ENCODE data around the gene MAD1L1. TPM values are rescaled to one million over a fixed set of nuclear protein-coding genes. Genes with fewer than 3 reads are reported as not detected.

Gene MAD1L1
- total and polyA plus RNA-seq, 7 donors: 11.7 to 17.5 (median 15.6) TPM

- 68 to 78% (median 68%) methylated on average over 20 of the region's 20 CpGs for WGBS, 3 donors
- intact Hi-C loops (cut with DNase I): loop anchor here in 1 of 2 donors (5.0 kb wide), 1 partner anchor 374 kb away; no protein-coding TSS in a partner anchor
- TF ChIP-seq CTCF (IDR thresholded peaks at IDR 0.05): no peak
- DNase-seq (no peak), ATAC-seq (peak in 1 of 4 donors; percentile 26)
- H3K4me1 ChIP-seq: peaks cover 5% of the 10 kb centered on the region
- H3K27me3 ChIP-seq (ENCODE audit: insufficient read depth in 3 of 3, low read length in 2 of 3): no peaks in the 10 kb centered on the region
- no peaks in the 10 kb centered on the region for H3K9me3 ChIP-seq
- no peak overlapping the region for H3K27ac ChIP-seq
- no peak overlapping the region for H3K4me3 ChIP-seq
- H3K36me3 ChIP-seq (ENCODE audit: insufficient read depth in 1 of 2, low read depth in 1 of 2): peaks cover 0 to 3% of the 10 kb centered on the region in 2 donors
Observed at GRCh38 chr7:2128601-2129322, 104.0 kb downstream of the MAD1L1 start.

- Histone ChIP-seq H3K36me3 (ENCODE audit: insufficient read depth in 1 of 2, low read depth in 1 of 2) (peaks cover 0 to 7% of the 10 kb centered on the region in 2 donors), H3K4me1 (peaks cover 5% of the 10 kb centered on the region), H3K27me3 (ENCODE audit: insufficient read depth in 3 of 3, low read length in 2 of 3) (no peaks in the 10 kb centered on the region), H3K27ac (no peak overlapping the region), H3K9me3 (no peaks in the 10 kb centered on the region), H3K4me3 (no peak overlapping the region)
- ATAC-seq (no peak), DNase-seq (no peak)
- TF ChIP-seq CTCF (IDR thresholded peaks at IDR 0.05): no peak
- intact Hi-C loops (cut with DNase I): loop anchor here in 1 of 2 donors (5.0 kb wide), 1 partner anchor 376 kb away; no protein-coding TSS in a partner anchor
- WGBS, 3 donors: 90 to 94% (median 91%) methylated on average over 9 of the region's 9 CpGs
Observed at GRCh38 chr7:2126621-2127020, 106.1 kb downstream of the MAD1L1 start.

GRCh38 chr7:2125931-2126330, 106.8 kb downstream of the MAD1L1 start:
- peaks cover 0 to 7% of the 10 kb centered on the region in 2 donors for H3K36me3 ChIP-seq (ENCODE audit: insufficient read depth in 1 of 2, low read depth in 1 of 2)
- H3K27me3 ChIP-seq (ENCODE audit: insufficient read depth in 3 of 3, low read length in 2 of 3): no peaks in the 10 kb centered on the region
- intact Hi-C loops (cut with DNase I): loop anchor here in 1 of 2 donors (5.0 kb wide), 1 partner anchor 376 kb away; no protein-coding TSS in a partner anchor
- ATAC-seq (no peak), DNase-seq (no peak)
- peaks cover 10% of the 10 kb centered on the region for H3K4me1 ChIP-seq
- no peak overlapping the region for H3K27ac ChIP-seq
- WGBS, 3 donors: 91 to 95% (median 94%) methylated on average over 17 to 18 of the region's 18 CpGs
- no peak overlapping the region for H3K4me3 ChIP-seq
- TF ChIP-seq CTCF (IDR thresholded peaks at IDR 0.05): no peak
- H3K9me3 ChIP-seq: no peaks in the 10 kb centered on the region

- TF ChIP-seq CTCF (IDR thresholded peaks at IDR 0.05): no peak
- 86 to 93% (median 86%) methylated on average over 21 to 25 of the region's 25 CpGs for WGBS, 3 donors
- no peak overlapping the region for H3K4me3 ChIP-seq
- H3K27ac ChIP-seq: no peak overlapping the region
- no peak for DNase-seq
- no peaks in the 10 kb centered on the region for H3K9me3 ChIP-seq
- H3K36me3 ChIP-seq (ENCODE audit: insufficient read depth in 1 of 2, low read depth in 1 of 2): peaks cover 0 to 7% of the 10 kb centered on the region in 2 donors
- peaks cover 9% of the 10 kb centered on the region for H3K4me1 ChIP-seq
- intact Hi-C loops (cut with DNase I): loop anchor here in 1 of 2 donors (5.0 kb wide), 1 partner anchor 378 kb away; no protein-coding TSS in a partner anchor
- H3K27me3 ChIP-seq (ENCODE audit: insufficient read depth in 3 of 3, low read length in 2 of 3): no peaks in the 10 kb centered on the region
- no peak for ATAC-seq
Observed at GRCh38 chr7:2124604-2125345, 108.0 kb downstream of the MAD1L1 start.
